Osteoblast (primary cell): ENCODE measurements around the gene FAM210A. TPM values are rescaled to one million over a fixed set of nuclear protein-coding genes. Genes with fewer than 3 reads are reported as not detected.

Source experiments
- DNase-seq: peaks from one replicate; pipeline ENCODE4 v3.0.0; 2011; ENCODE audit warnings: low spot score, mixed read lengths; ENCODE audit not compliant: insufficient read length; ENCODE audit errors: missing footprints
- H2AFZ ChIP-seq: 2 replicates; pipeline ENCODE4 v1.6.0; 2011; ENCODE audit warnings: mild to moderate bottlenecking, low read length
- H3K27ac ChIP-seq: 2 replicates; pipeline ENCODE4 v1.5.1; 2011; ENCODE audit warnings: mild to moderate bottlenecking, low read depth, low read length, moderate library complexity
- H3K27me3 ChIP-seq: 2 replicates; pipeline ENCODE4 v1.6.0; 2012; ENCODE audit warnings: mild to moderate bottlenecking, control low read depth, inconsistent platforms, low read length, moderate library complexity; ENCODE audit not compliant: insufficient read depth
- H3K36me3 ChIP-seq: 2 replicates; pipeline ENCODE4 v1.5.1; 2011; ENCODE audit warnings: mild to moderate bottlenecking, low read length, control low read depth, moderate library complexity; ENCODE audit not compliant: insufficient read depth
- H3K4me1 ChIP-seq: 2 replicates; pipeline ENCODE4 v1.5.1; 2011; ENCODE audit warnings: mild to moderate bottlenecking, low read length, control low read depth, moderate library complexity; ENCODE audit not compliant: insufficient read depth
- H3K4me2 ChIP-seq: 2 replicates; pipeline ENCODE4 v1.6.0; 2011; ENCODE audit warnings: mild to moderate bottlenecking, low read length; ENCODE audit not compliant: insufficient read depth
- H3K4me3 ChIP-seq: fragments of 200-600 bp; sonication (generic); 3 replicates; pipeline ENCODE4 v1.5.1; 2012; ENCODE audit warnings: mild to moderate bottlenecking, low read length, inconsistent platforms; ENCODE audit not compliant: insufficient read depth
- H3K79me2 ChIP-seq: 2 replicates; pipeline ENCODE4 v1.6.0; 2012; ENCODE audit warnings: mild to moderate bottlenecking, low read length, control low read depth, inconsistent platforms; ENCODE audit not compliant: insufficient read depth
- H3K9me3 ChIP-seq: 2 replicates; pipeline ENCODE4 v1.5.1; 2011; ENCODE audit warnings: low read depth, low read length, control low read depth
- H4K20me1 ChIP-seq: 2 replicates; pipeline ENCODE4 v1.6.0; 2012; ENCODE audit warnings: mild to moderate bottlenecking, low read length, control low read depth; ENCODE audit not compliant: insufficient read depth
- CTCF ChIP-seq: IDR thresholded peaks from 2 replicates; pipeline ENCODE4 v1.5.1; 2011; ENCODE audit warnings: mild to moderate bottlenecking, low read depth, low read length, moderate library complexity; ENCODE audit errors: extremely low read depth
- total RNA-seq: library from RNA; depleted of rRNA; stranded (reverse); fragments of >200 nt; gene quantifications from 2 replicates; pipeline ENCODE4 v1.2.3, GENCODE V29; 2012

The FAM210A gene
- total RNA-seq, 1 donor: 24.6 TPM

DNA sequence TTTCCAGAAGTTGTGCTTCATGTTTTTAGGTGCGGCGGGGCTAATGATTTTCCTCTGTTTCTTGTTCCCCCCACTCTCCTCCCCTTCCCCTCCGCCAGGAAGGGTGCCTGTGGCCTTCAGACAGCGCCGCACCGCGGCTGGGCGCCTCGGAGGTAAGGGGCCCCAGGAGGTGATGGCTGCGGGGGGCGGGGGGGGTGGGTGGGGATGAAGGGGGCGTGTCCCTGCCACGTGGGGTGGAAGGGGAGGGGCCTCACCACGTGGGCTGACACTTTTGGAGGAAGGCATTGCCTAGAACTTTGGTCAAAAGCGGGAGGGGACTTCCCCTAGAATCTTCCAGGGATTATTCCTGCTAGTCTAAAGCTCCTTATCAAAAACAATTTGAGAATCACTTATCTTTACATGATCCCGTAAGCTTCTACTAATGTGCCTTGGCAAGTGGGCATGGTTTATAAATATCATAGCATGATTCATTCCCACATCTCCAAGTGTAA, 83.1 kb downstream of the FAM210A start:
- H3K4me1 ChIP-seq: no peaks in the 10 kb centered on the region

GRCh38 chr18:13642440-13642827, 83.9 kb downstream of the FAM210A start:
- H3K9me3 ChIP-seq: no peaks in the 10 kb centered on the region
- H2AFZ ChIP-seq: no peak overlapping the region
- peak; percentile 45 for DNase-seq
- no peak overlapping the region for H3K27ac ChIP-seq
- no peak for TF ChIP-seq CTCF
- no peaks in the 10 kb centered on the region for H3K4me1 ChIP-seq
- H3K4me3 ChIP-seq: no peak overlapping the region
- no peaks in the 10 kb centered on the region for H3K36me3 ChIP-seq
- peaks cover 13% of the 10 kb centered on the region for H3K27me3 ChIP-seq
- no peaks in the 10 kb centered on the region for H3K79me2 ChIP-seq
- H3K4me2 ChIP-seq: no peak overlapping the region
- no peaks in the 10 kb centered on the region for H4K20me1 ChIP-seq

More for the DNA sequence above, 83.1 kb downstream of the FAM210A start:
- no peaks in the 10 kb centered on the region for H4K20me1 ChIP-seq
- H3K27me3 ChIP-seq: peaks cover 18% of the 10 kb centered on the region
- H2AFZ ChIP-seq: no peak overlapping the region
- H3K4me3 ChIP-seq: no peak overlapping the region
- peak; percentile 44 for DNase-seq
- H3K4me2 ChIP-seq: no peak overlapping the region
- no peaks in the 10 kb centered on the region for H3K79me2 ChIP-seq
- TF ChIP-seq CTCF: no peak
- H3K9me3 ChIP-seq: no peaks in the 10 kb centered on the region
- H3K36me3 ChIP-seq: no peaks in the 10 kb centered on the region
- H3K27ac ChIP-seq: no peak overlapping the region

- peak; percentile 90 for DNase-seq
- no peak for TF ChIP-seq CTCF
- Histone ChIP-seq H3K79me2 (no peaks in the 10 kb centered on the region), H3K4me1 (no peaks in the 10 kb centered on the region), H3K27me3 (peaks cover 13% of the 10 kb centered on the region), H3K36me3 (no peaks in the 10 kb centered on the region), H3K27ac (no peak overlapping the region), H3K9me3 (no peaks in the 10 kb centered on the region), H3K4me3 (peak overlapping the region; percentile 25), H2AFZ (no peak overlapping the region), H4K20me1 (no peaks in the 10 kb centered on the region), H3K4me2 (no peak overlapping the region)
Measured at GRCh38 chr18:13641551-13642439, 84.6 kb downstream of the FAM210A start.

GRCh38 chr18:13640266-13640860, 86.0 kb downstream of the FAM210A start:
- no peaks in the 10 kb centered on the region for H3K4me1 ChIP-seq
- H3K9me3 ChIP-seq: no peaks in the 10 kb centered on the region
- DNase-seq: peak; percentile 74
- TF ChIP-seq CTCF: no peak
- H2AFZ ChIP-seq: no peak overlapping the region
- no peak overlapping the region for H3K4me2 ChIP-seq
- H3K4me3 ChIP-seq: no peak overlapping the region
- no peak overlapping the region for H3K27ac ChIP-seq
- H3K36me3 ChIP-seq: no peaks in the 10 kb centered on the region
- no peaks in the 10 kb centered on the region for H4K20me1 ChIP-seq
- peaks cover 13% of the 10 kb centered on the region for H3K27me3 ChIP-seq
- no peaks in the 10 kb centered on the region for H3K79me2 ChIP-seq
